Thyroid gland (tissue), 4 donors: ENCODE data around the gene MEOX2.

Source experiments
- POLR2A ChIP-seq, 2 donors: fragments of 450-650 bp; IDR thresholded peaks; one replicate each; pipeline ENCODE4 v1.6.1; 2017; ENCODE audit warnings: antibody characterized with exemption in 2 of 2, mild to moderate bottlenecking in 2 of 2, moderate library complexity in 1 of 2
- TF ChIP-seq, protein P1 (sequence below), 6 experiments: fragments of 200-600 bp in 3 of 6; fragments of 450-650 bp in 3 of 6; sonication (generic) in 3 of 6; IDR thresholded peaks; one replicate each; pipeline ENCODE4 v1.5.1; 2016 to 2019; ENCODE audit warnings: antibody characterized with exemption in 6 of 6, mild to moderate bottlenecking in 2 of 6, inconsistent platforms in 1 of 6, moderate library complexity in 1 of 6

DNA sequence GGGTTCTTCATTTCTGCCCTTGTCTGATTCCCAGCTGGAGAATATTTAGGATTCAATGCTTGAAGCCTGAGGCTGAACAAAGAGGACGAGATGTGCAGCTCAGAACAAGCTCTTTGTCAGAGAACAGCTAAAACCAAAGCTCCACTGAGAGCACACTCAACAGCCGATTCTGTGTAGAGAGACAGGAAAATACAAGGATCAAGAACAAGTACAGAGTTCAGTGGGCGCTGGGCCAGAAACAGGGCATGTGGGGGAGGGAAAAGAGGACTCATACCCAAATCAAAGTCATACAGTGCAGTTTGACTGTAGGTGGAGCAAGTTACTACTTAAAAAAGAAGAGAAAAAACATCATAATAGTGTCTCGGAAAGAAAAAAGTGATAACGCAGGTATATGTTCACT is 124.6 kb downstream of the MEOX2 start, which contains the start of gene AGMO:
- TF ChIP-seq, protein P1, sequence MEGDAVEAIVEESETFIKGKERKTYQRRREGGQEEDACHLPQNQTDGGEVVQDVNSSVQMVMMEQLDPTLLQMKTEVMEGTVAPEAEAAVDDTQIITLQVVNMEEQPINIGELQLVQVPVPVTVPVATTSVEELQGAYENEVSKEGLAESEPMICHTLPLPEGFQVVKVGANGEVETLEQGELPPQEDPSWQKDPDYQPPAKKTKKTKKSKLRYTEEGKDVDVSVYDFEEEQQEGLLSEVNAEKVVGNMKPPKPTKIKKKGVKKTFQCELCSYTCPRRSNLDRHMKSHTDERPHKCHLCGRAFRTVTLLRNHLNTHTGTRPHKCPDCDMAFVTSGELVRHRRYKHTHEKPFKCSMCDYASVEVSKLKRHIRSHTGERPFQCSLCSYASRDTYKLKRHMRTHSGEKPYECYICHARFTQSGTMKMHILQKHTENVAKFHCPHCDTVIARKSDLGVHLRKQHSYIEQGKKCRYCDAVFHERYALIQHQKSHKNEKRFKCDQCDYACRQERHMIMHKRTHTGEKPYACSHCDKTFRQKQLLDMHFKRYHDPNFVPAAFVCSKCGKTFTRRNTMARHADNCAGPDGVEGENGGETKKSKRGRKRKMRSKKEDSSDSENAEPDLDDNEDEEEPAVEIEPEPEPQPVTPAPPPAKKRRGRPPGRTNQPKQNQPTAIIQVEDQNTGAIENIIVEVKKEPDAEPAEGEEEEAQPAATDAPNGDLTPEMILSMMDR (IDR thresholded peaks at IDR 0.05), result no peak
- TF ChIP-seq POLR2A (IDR thresholded peaks at IDR 0.05), result peak in 1 of 2 donors; percentile 13
